ENCODE data around the gene SH2D4B. TPM values are rescaled to one million over a fixed set of nuclear protein-coding genes. Genes with fewer than 3 reads are reported as not detected.

SH2D4B gene
- total and polyA plus RNA-seq, 2 donors (not counting 3 experiments of a cell fraction or from before 2014, with no cell fraction given) = not detected

DNA sequence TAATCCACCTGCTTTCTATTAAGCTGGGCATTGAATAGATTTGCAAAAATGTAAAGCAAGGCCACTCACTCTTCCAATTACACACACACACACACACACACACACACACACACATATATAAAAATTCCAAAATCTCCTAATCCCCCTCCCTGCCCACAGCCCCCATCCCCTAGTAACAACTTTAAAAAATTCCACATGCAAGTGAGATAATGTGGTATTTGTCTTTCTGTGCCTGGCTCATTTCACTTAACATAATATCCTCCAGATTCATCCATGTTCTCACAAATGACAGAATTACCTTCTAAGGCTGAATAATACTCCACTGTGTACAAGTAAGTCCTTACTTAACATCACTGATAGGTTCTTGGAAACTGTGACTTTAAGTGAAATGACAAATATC is 24.2 kb downstream of the SH2D4B start:
- dilution Hi-C loops (cut with MboI; ENCODE audit: extremely low pct_ligation_motif_present, low sequenced_read_pairs) (no loop called here), intact Hi-C loops (cut with micrococcal nuclease) (no loop called here)
- no peak overlapping the region for H3K4me3 ChIP-seq (replicated peaks in 1 of 3; ENCODE audit: insufficient read depth in 1 of 3, low read depth in 1 of 3, low read length in 3 of 3)
- POLR2A ChIA-PET = no interaction called here
- no peak overlapping the region for H2AFZ ChIP-seq (ENCODE audit: low read depth, low read length)
- no peaks in the 10 kb centered on the region for H3K9me1 ChIP-seq (replicated peaks; ENCODE audit: control insufficient read depth, extremely low read depth, insufficient read depth, low read length)
- no peak for FAIRE-seq
- peaks cover 6 to 13% of the 10 kb centered on the region in 2 experiments for H3K27me3 ChIP-seq (ENCODE audit: control insufficient read depth in 2 of 2, insufficient read depth in 2 of 2, low read length in 2 of 2)
- H3K36me3 ChIP-seq (ENCODE audit: control insufficient read depth in 2 of 2, extremely low read depth in 1 of 2, insufficient read depth in 2 of 2, low read length in 2 of 2) = no peaks in the 10 kb centered on the region
- DNase-seq (ENCODE audit: low read depth, low spot score) = no peak
- CTCF ChIA-PET = no interaction called here
- no peaks in the 10 kb centered on the region for H3K9me3 ChIP-seq (replicated peaks; ENCODE audit: control insufficient read depth, insufficient read depth, low read length)
- H3K27ac ChIP-seq (ENCODE audit: insufficient read depth, low read depth, low read length) = no peak overlapping the region
- TF ChIP-seq POLR2A (IDR thresholded peaks at IDR 0.05; ENCODE audit: low read depth, low read length) (no peak), GATA2 (IDR thresholded peaks at IDR 0.05; ENCODE audit: insufficient read depth, insufficient read length, low read depth, low read length) (no peak), MYC (IDR thresholded peaks at IDR 0.05; ENCODE audit: low read depth, low read length) (no peak), FOS (IDR thresholded peaks at IDR 0.05; ENCODE audit: borderline replicate concordance, insufficient read depth, low read length) (no peak), POLR2AphosphoS5 (IDR thresholded peaks at IDR 0.05; ENCODE audit: insufficient read depth, low read depth, low read length) (no peak), JUN (IDR thresholded peaks at IDR 0.05; ENCODE audit: borderline replicate concordance, insufficient read depth, insufficient read length, low read depth) (no peak), EZH2 (IDR thresholded peaks at IDR 0.05; ENCODE audit: borderline replicate concordance, low read depth, low read length, severe bottlenecking) (no peak), CTCF (IDR thresholded peaks at IDR 0.05; ENCODE audit: extremely low read depth in 1 of 2, insufficient read depth in 1 of 2, low read depth in 1 of 2, low read length in 2 of 2) (no peak)
- TF ChIP-seq, protein P1, sequence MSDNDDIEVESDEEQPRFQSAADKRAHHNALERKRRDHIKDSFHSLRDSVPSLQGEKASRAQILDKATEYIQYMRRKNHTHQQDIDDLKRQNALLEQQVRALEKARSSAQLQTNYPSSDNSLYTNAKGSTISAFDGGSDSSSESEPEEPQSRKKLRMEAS (IDR thresholded peaks at IDR 0.05; ENCODE audit: insufficient read depth, insufficient read length) = no peak
- no peaks in the 10 kb centered on the region for H3K79me2 ChIP-seq (ENCODE audit: control insufficient read depth, insufficient read depth, low read length)
- no TSS peak for BruUV-seq (replicated peaks)
- H3K4me2 ChIP-seq (ENCODE audit: insufficient read depth, low read length) = no peak overlapping the region
- no peak overlapping the region for H3K9ac ChIP-seq (replicated peaks; ENCODE audit: extremely low read depth, insufficient read depth, low read length)
- no peaks in the 10 kb centered on the region for H3K4me1 ChIP-seq (ENCODE audit: control insufficient read depth, extremely low read depth, insufficient read depth, low read length)
- no peaks in the 10 kb centered on the region for H4K20me1 ChIP-seq (replicated peaks; ENCODE audit: control insufficient read depth, extremely low read depth, insufficient read depth, low read length)

Data from endothelial cell of umbilical vein (primary cell).